Naive thymus-derived CD4-positive, alpha-beta T cell (primary cell): Measurements from ENCODE around the gene TAS2R16. TPM values are rescaled to one million over a fixed set of nuclear protein-coding genes. Genes with fewer than 3 reads are reported as not detected.
A peak's percentile ranks its signal among the peaks of the same experiment; 100 is the strongest.

Experiments
- ATAC-seq: fragments of 150-1000 bp; cut with Tn5 transposase; 2 replicates; pipeline ENCODE4 v1.10.0; 2021; ENCODE audit warnings: mild to moderate bottlenecking, moderate library complexity
- CTCF ChIA-PET: fragments of 350-600 bp; sonication (Branson Sonifier 250); formaldehyde crosslinking; loops from one replicate; lab custom pipeline; 2021; ENCODE audit warnings: antibody characterized with exemption; lab: Charles Lee
- POLR2A ChIA-PET: fragments of 350-600 bp; sonication (Branson Sonifier 250); formaldehyde crosslinking; loops from one replicate; lab custom pipeline; 2021; ENCODE audit warnings: antibody characterized with exemption, inconsistent platforms; lab: Charles Lee
- DNase-seq, 9 donors: peaks; one replicate each; pipeline versions ENCODE4 v3.0.0 to v3.0.0-alpha.2; 2020 to 2022; ENCODE audit warnings: mixed read lengths in 1 of 9
- H3K27ac ChIP-seq: one replicate; pipeline ENCODE4 v1.7.0; 2013; ENCODE audit warnings: mild to moderate bottlenecking, low read depth, low read length, moderate library complexity
- H3K27me3 ChIP-seq, 2 donors: one replicate each; pipeline ENCODE4 v1.7.0; 2013; ENCODE audit warnings: low read length in 2 of 2, mild to moderate bottlenecking in 2 of 2, moderate library complexity in 2 of 2; ENCODE audit not compliant: control insufficient read depth in 2 of 2, insufficient read depth in 2 of 2
- H3K36me3 ChIP-seq, 3 experiments: 1 replicate in 2 of 3; 2 replicates in 1 of 3; pipeline ENCODE4 v1.7.0; 2013; ENCODE audit warnings: low read length in 3 of 3, mild to moderate bottlenecking in 3 of 3, moderate library complexity in 1 of 3; ENCODE audit not compliant: insufficient read depth in 3 of 3, control insufficient read depth in 2 of 3
- H3K4me1 ChIP-seq, 2 donors: one replicate each; pipeline ENCODE4 v1.7.0; 2013; ENCODE audit warnings: low read length in 2 of 2, mild to moderate bottlenecking in 2 of 2, moderate library complexity in 1 of 2; ENCODE audit not compliant: control insufficient read depth in 2 of 2, insufficient read depth in 2 of 2
- H3K4me3 ChIP-seq: 2 replicates; pipeline ENCODE4 v1.7.0; 2013; ENCODE audit warnings: mild to moderate bottlenecking, low read length
- H3K9me3 ChIP-seq, 3 experiments: 1 replicate in 2 of 3; 2 replicates in 1 of 3; pipeline ENCODE4 v1.7.0; 2013; ENCODE audit warnings: low read length in 3 of 3; ENCODE audit not compliant: control insufficient read depth in 2 of 3
- H3K27ac Mint-ChIP-seq, 9 donors: one replicate each; pipeline ENCODE4 v1.8.0; 2020 to 2022; ENCODE audit warnings: mixed read lengths in 9 of 9, mild to moderate bottlenecking in 8 of 9, moderate library complexity in 5 of 9, inconsistent platforms in 2 of 9
- H3K27me3 Mint-ChIP-seq, 5 donors: one replicate each; pipeline ENCODE4 v1.8.0; 2021 to 2022; ENCODE audit warnings: mixed read lengths in 5 of 5, mild to moderate bottlenecking in 1 of 5
- H3K36me3 Mint-ChIP-seq, 5 donors: one replicate each; pipeline ENCODE4 v1.8.0; 2020 to 2022; ENCODE audit warnings: mixed read lengths in 5 of 5, mild to moderate bottlenecking in 3 of 5, inconsistent platforms in 1 of 5
- H3K4me1 Mint-ChIP-seq, 7 donors: one replicate each; pipeline ENCODE4 v1.8.0; 2020 to 2022; ENCODE audit warnings: mixed read lengths in 7 of 7, mild to moderate bottlenecking in 3 of 7, inconsistent platforms in 1 of 7
- H3K4me3 Mint-ChIP-seq, 10 donors: one replicate each; pipeline ENCODE4 v1.8.0; 2020 to 2022; ENCODE audit warnings: mild to moderate bottlenecking in 10 of 10, mixed read lengths in 10 of 10, moderate library complexity in 6 of 10, inconsistent platforms in 2 of 10
- H3K9me3 Mint-ChIP-seq, 11 donors: one replicate each; pipeline ENCODE4 v1.8.0; 2020 to 2022; ENCODE audit warnings: mixed read lengths in 11 of 11, mild to moderate bottlenecking in 4 of 11, inconsistent platforms in 1 of 11, moderate library complexity in 1 of 11
- intact Hi-C, 2 donors: fragments of 100-400 bp; cut with micrococcal nuclease; formaldehyde crosslinking; loops; one replicate each; pipeline ENCODE4 v1.15.1; 2023
- polyA plus RNA-seq, 2 donors: library from polyadenylated mRNA; unstranded; fragments of 300-500 nt; fragmentation: Illumina TruSeq; gene quantifications; one replicate each; pipeline ENCODE4 v1.2.3, GENCODE V29; 2021
- total RNA-seq, 6 experiments: library from RNA in 5 of 6; stranded (reverse) in 5 of 6; gene quantifications; 1 replicate in 5 of 6; 2 replicates in 1 of 6; pipeline ENCODE4 v1.2.3 and lab custom pipeline; 2021 to 2026

Gene TAS2R16
- total and polyA plus RNA-seq, 7 experiments from 2014 or later, result not detected

- H3K4me3 Mint-ChIP-seq, result no peak overlapping the region
- intact Hi-C loops, result no loop called here
- Histone ChIP-seq H3K36me3 (no peaks in the 10 kb centered on the region), H3K4me1 (no peaks in the 10 kb centered on the region), H3K27me3 (no peaks in the 10 kb centered on the region), H3K9me3 (no peaks in the 10 kb centered on the region), H3K4me3 (no peak overlapping the region), H3K27ac (no peak overlapping the region)
- H3K27ac Mint-ChIP-seq, result no peak overlapping the region
- no peaks in the 10 kb centered on the region for H3K36me3 Mint-ChIP-seq
- no peaks in the 10 kb centered on the region for H3K27me3 Mint-ChIP-seq
- H3K9me3 Mint-ChIP-seq, result peaks cover 0 to 15% (median 3%) of the 10 kb centered on the region in 11 donors
- no peaks in the 10 kb centered on the region for H3K4me1 Mint-ChIP-seq
- no peak for ATAC-seq
- ChIA-PET CTCF (no interaction called here), POLR2A (no interaction called here)
- no peak for DNase-seq
Measured at GRCh38 chr7:122983261-122983660, 12.2 kb downstream of the TAS2R16 start.

- no peaks in the 10 kb centered on the region for H3K4me1 Mint-ChIP-seq
- no peaks in the 10 kb centered on the region for H3K9me3 ChIP-seq
- no peaks in the 10 kb centered on the region for H3K4me1 ChIP-seq
- H3K27me3 ChIP-seq, result no peaks in the 10 kb centered on the region
- no peaks in the 10 kb centered on the region for H3K27me3 Mint-ChIP-seq
- DNase-seq (no peak), ATAC-seq (no peak)
- ChIA-PET POLR2A (no interaction called here), CTCF (no interaction called here)
- peaks cover 2 to 15% (median 8%) of the 10 kb centered on the region in 11 donors for H3K9me3 Mint-ChIP-seq
- no peak overlapping the region for H3K4me3 ChIP-seq
- H3K4me3 Mint-ChIP-seq, result no peak overlapping the region
- no peak overlapping the region for H3K27ac Mint-ChIP-seq
- H3K36me3 Mint-ChIP-seq, result no peaks in the 10 kb centered on the region
- H3K27ac ChIP-seq, result no peak overlapping the region
- no peaks in the 10 kb centered on the region for H3K36me3 ChIP-seq
- intact Hi-C loops, result no loop called here
Measured at GRCh38 chr7:122975341-122975740, 20.2 kb downstream of the TAS2R16 start.

DNA sequence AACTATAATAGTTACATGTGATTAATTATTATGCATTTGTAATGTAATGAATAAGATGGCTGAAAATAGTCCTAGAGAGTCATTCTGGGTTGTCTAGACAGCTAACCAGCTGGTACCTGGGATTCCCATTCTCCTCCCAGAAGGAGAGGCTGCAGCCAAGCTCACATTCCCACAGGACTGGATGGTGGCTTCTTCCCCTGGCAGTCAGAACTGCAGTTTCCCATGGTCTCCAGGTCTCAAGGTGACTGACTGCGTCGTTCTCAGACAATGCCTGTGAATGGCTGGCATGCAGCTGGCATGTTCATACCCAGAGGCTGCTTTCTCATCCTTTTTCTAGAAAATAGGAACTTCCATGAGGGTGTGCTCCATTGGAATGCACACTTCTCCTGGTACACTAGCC lies 21.3 kb downstream of the TAS2R16 start:
- no peak overlapping the region for H3K4me3 ChIP-seq
- H3K27me3 ChIP-seq, result no peaks in the 10 kb centered on the region
- Mint-ChIP-seq H3K9me3 (peaks cover 2 to 15% (median 8%) of the 10 kb centered on the region in 11 donors), H3K4me1 (no peaks in the 10 kb centered on the region), H3K36me3 (no peaks in the 10 kb centered on the region), H3K4me3 (no peak overlapping the region), H3K27ac (no peak overlapping the region), H3K27me3 (no peaks in the 10 kb centered on the region)
- H3K9me3 ChIP-seq, result no peaks in the 10 kb centered on the region
- H3K4me1 ChIP-seq, result no peaks in the 10 kb centered on the region
- ATAC-seq, result no peak
- DNase-seq, result no peak
- no peaks in the 10 kb centered on the region for H3K36me3 ChIP-seq
- ChIA-PET CTCF (no interaction called here), POLR2A (no interaction called here)
- no peak overlapping the region for H3K27ac ChIP-seq
- intact Hi-C loops, result no loop called here

DNA sequence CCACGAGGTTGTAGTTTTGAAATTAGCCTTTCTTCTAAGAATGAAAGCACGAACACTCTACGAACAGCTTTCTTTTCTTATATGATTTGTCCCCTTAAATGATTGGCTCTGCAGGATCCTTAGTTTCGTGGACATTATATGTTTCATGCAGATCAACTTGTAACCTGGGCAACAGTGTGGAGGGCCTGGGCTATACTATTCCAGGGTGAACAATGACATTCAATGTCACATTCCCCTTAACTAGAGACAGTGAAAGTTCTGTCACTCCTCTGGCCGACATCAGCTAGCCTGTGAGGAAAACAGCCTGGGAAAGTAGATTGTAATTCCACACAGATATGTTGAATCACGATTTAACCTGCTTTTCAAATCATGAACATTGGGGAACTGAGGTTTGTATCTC lies 23.4 kb downstream of the TAS2R16 start:
- no peaks in the 10 kb centered on the region for H3K27me3 ChIP-seq
- no peaks in the 10 kb centered on the region for H3K36me3 Mint-ChIP-seq
- ChIA-PET CTCF (no interaction called here), POLR2A (no interaction called here)
- ATAC-seq (no peak), DNase-seq (no peak)
- peaks cover 0 to 12% (median 4%) of the 10 kb centered on the region in 11 donors for H3K9me3 Mint-ChIP-seq
- no peak overlapping the region for H3K4me3 Mint-ChIP-seq
- H3K27ac Mint-ChIP-seq, result no peak overlapping the region
- no peaks in the 10 kb centered on the region for H3K36me3 ChIP-seq
- no peak overlapping the region for H3K27ac ChIP-seq
- H3K4me3 ChIP-seq, result no peak overlapping the region
- H3K9me3 ChIP-seq, result no peaks in the 10 kb centered on the region
- intact Hi-C loops, result no loop called here
- H3K4me1 Mint-ChIP-seq, result no peaks in the 10 kb centered on the region
- H3K27me3 Mint-ChIP-seq, result no peaks in the 10 kb centered on the region
- H3K4me1 ChIP-seq, result no peaks in the 10 kb centered on the region

DNA sequence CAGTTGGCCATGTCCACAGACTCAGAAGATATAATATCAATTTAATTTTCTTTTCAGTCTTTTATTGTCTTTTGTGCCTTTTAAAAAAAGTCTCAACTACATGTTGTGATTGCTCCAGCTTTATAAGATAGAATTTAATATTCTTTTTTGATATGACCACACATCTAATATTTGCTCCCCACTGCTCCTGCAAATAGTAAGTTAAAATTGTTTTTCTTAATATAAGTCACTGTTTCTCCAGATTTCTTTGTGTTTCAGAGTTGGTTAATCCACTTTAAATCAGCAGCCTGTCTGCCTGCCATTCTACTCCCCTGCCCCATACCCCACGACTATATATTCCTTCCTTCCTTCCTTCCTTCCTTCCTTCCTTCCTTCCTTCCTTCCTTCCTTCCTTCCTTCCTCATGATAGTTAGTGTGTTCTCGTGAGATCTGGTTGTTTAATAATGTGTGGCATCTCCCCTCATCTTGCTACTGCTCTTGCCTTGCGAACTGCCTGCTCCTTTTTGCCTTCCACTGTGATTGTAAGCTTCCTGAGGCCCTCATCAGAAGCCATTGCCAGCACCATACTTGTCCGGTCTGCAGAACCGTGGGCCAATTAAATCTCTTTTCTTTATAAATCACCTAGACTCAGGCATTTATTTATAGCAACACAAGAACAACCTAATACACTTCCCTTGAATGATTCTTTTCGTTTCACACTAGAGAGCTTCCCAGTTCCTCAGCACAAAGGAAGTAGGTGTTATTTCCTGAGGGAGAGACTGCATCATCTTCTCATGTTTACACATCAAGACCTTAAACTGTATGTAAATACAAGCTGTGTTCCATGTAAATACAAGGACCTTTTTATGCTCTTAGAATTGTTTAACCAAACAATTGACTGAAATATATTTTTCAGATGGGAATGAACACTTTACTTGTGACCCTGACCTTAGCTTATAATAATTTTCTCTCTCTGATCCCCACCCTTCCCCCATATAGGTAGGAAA lies 24.5 kb downstream of the TAS2R16 start:
- no peak overlapping the region for H3K27ac ChIP-seq
- ChIA-PET POLR2A (no interaction called here), CTCF (no interaction called here)
- Mint-ChIP-seq H3K27ac (peak overlapping the region in 1 of 9 donors; percentile 54), H3K4me1 (no peaks in the 10 kb centered on the region), H3K27me3 (no peaks in the 10 kb centered on the region), H3K36me3 (no peaks in the 10 kb centered on the region), H3K4me3 (no peak overlapping the region), H3K9me3 (peaks cover 0 to 9% (median 4%) of the 10 kb centered on the region in 11 donors)
- intact Hi-C loops, result no loop called here
- H3K9me3 ChIP-seq, result no peaks in the 10 kb centered on the region
- H3K4me3 ChIP-seq, result no peak overlapping the region
- H3K27me3 ChIP-seq, result no peaks in the 10 kb centered on the region
- no peaks in the 10 kb centered on the region for H3K4me1 ChIP-seq
- ATAC-seq (no peak), DNase-seq (no peak)
- no peaks in the 10 kb centered on the region for H3K36me3 ChIP-seq

GRCh38 chr7:122968389-122968788 lies 27.1 kb downstream of the TAS2R16 start:
- H3K27ac ChIP-seq, result no peak overlapping the region
- intact Hi-C loops, result no loop called here
- no peaks in the 10 kb centered on the region for H3K4me1 Mint-ChIP-seq
- DNase-seq, result no peak
- no peak overlapping the region for H3K27ac Mint-ChIP-seq
- POLR2A ChIA-PET, result no interaction called here
- no peak overlapping the region for H3K4me3 Mint-ChIP-seq
- no peak for ATAC-seq
- H3K4me1 ChIP-seq, result no peaks in the 10 kb centered on the region
- no peaks in the 10 kb centered on the region for H3K27me3 ChIP-seq
- no peaks in the 10 kb centered on the region for H3K36me3 Mint-ChIP-seq
- no peaks in the 10 kb centered on the region for H3K9me3 ChIP-seq
- no peaks in the 10 kb centered on the region for H3K27me3 Mint-ChIP-seq
- no peak overlapping the region for H3K4me3 ChIP-seq
- H3K9me3 Mint-ChIP-seq, result peaks cover 0 to 9% (median 0%) of the 10 kb centered on the region in 11 donors
- no peaks in the 10 kb centered on the region for H3K36me3 ChIP-seq
- CTCF ChIA-PET, result no interaction called here

GRCh38 chr7:122965306-122965705 lies 30.2 kb downstream of the TAS2R16 start:
- no peak for ATAC-seq

More at GRCh38 chr7:122965306-122965705, 30.2 kb downstream of the TAS2R16 start:
- no peak for DNase-seq
- H3K9me3 ChIP-seq, result no peaks in the 10 kb centered on the region
- H3K4me1 Mint-ChIP-seq, result no peaks in the 10 kb centered on the region
- no peak overlapping the region for H3K4me3 ChIP-seq
- CTCF ChIA-PET, result no interaction called here
- H3K36me3 Mint-ChIP-seq, result no peaks in the 10 kb centered on the region
- no peak overlapping the region for H3K27ac ChIP-seq
- POLR2A ChIA-PET, result no interaction called here
- no peaks in the 10 kb centered on the region for H3K4me1 ChIP-seq
- H3K9me3 Mint-ChIP-seq, result peaks cover 0 to 6% (median 0%) of the 10 kb centered on the region in 11 donors
- no peak overlapping the region for H3K27ac Mint-ChIP-seq
- H3K4me3 Mint-ChIP-seq, result no peak overlapping the region
- H3K27me3 ChIP-seq, result no peaks in the 10 kb centered on the region
- H3K27me3 Mint-ChIP-seq, result no peaks in the 10 kb centered on the region
- intact Hi-C loops, result no loop called here
- no peaks in the 10 kb centered on the region for H3K36me3 ChIP-seq
